WTC11 (cell line): ENCODE results near the gene FAM156B.
"Not testable (repeated sequence)": the region's sequence is repeated elsewhere in the genome, so short reads cannot be mapped to it uniquely, and the experiment has no call there.

ENCODE experiments used
- CTCF ChIP-seq: fragments of 200-600 bp; IDR thresholded peaks from 2 replicates; pipeline ENCODE4 v1.8.0; 2022; ENCODE audit warnings: antibody characterized with exemption
- ZNF423 ChIP-seq: fragments of 250-450 bp; sonication (Bioruptor Pico); IDR thresholded peaks from 2 replicates; pipeline ENCODE4 v2.1.2; 2022; ENCODE audit warnings: mild to moderate bottlenecking, moderate library complexity

GRCh38 chrX:52913681-52914080 is 16.6 kb downstream of the FAM156B start:
- TF ChIP-seq CTCF, ZNF423: not testable (repeated sequence)
